GM12864 (cell line): Measurements from ENCODE around the gene NR6A1.

Experiments used
- DNase-seq: peaks from one replicate; pipeline ENCODE4 v3.0.0-alpha.2; 2011; ENCODE audit warnings: low read depth
- H3K4me3 ChIP-seq: 2 replicates; pipeline ENCODE4 v1.5.1; 2011; ENCODE audit warnings: mild to moderate bottlenecking, low read depth, low read length, control low read depth
- TF ChIP-seq, protein P1 (sequence below): IDR thresholded peaks from 2 replicates; pipeline ENCODE4 v1.5.1; 2011; ENCODE audit warnings: low read depth, mild to moderate bottlenecking, moderate library complexity, low read length, control low read depth, inconsistent platforms; ENCODE audit errors: missing control alignments

NR6A1 gene

DNA sequence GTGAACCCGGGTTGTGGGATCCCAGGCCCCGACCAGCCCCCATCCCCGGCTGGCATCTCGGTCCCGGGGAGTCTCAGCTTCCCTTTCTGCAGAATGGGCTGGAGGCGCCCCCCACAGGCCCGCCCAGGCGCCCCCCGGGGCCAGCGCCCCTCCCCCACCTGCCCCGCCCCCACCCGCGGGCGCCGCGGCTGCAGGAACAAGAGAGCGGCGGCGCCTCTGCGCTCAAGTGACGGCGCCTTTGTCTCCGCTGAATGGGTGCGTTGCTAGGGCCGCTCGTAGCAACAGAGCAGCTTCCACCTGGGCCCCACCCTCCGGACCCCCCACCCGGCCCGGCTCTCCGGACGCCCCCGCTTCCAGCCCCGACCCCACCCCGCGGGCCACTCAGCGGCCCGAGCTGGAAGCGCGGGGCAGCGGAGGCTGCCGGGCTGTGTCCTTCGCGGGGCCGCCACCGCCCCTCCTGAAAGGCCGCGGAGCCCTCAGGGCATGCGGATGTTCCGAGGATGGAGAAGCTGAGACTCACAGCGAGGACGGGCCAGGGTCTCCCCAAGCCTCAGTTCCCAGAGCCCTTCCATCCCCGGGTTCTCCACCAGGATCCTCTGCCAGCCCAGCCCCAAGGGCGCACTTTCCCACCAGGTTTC is 293.3 kb downstream of the NR6A1 start:
- DNase-seq, result no peak
- TF ChIP-seq, protein P1, sequence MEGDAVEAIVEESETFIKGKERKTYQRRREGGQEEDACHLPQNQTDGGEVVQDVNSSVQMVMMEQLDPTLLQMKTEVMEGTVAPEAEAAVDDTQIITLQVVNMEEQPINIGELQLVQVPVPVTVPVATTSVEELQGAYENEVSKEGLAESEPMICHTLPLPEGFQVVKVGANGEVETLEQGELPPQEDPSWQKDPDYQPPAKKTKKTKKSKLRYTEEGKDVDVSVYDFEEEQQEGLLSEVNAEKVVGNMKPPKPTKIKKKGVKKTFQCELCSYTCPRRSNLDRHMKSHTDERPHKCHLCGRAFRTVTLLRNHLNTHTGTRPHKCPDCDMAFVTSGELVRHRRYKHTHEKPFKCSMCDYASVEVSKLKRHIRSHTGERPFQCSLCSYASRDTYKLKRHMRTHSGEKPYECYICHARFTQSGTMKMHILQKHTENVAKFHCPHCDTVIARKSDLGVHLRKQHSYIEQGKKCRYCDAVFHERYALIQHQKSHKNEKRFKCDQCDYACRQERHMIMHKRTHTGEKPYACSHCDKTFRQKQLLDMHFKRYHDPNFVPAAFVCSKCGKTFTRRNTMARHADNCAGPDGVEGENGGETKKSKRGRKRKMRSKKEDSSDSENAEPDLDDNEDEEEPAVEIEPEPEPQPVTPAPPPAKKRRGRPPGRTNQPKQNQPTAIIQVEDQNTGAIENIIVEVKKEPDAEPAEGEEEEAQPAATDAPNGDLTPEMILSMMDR, result no peak
- no peak overlapping the region for H3K4me3 ChIP-seq

DNA sequence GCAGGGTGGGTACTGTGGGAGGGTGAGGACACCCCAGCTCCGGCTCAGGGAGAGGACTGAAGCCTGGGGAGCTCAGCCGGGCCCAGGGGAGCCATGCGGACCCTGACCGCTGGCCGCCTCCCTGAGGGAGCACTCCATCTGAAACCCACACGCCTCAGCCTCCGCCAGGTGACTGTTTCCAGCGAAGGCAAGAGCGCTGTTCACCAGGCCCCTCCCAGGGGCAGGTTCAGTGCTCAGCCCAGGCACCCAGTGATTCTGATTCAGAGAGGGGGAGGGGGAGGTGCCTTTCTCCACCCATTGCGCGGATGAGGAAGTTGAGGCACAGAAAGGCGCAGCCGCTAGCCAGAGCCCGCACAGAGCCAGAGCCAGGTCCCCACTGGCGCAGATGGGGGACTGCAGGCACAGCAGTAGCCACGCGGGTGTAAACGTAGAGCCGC is 293.9 kb downstream of the NR6A1 start:
- H3K4me3 ChIP-seq, result no peak overlapping the region
- TF ChIP-seq, protein P1, result no peak
- DNase-seq, result no peak

DNA sequence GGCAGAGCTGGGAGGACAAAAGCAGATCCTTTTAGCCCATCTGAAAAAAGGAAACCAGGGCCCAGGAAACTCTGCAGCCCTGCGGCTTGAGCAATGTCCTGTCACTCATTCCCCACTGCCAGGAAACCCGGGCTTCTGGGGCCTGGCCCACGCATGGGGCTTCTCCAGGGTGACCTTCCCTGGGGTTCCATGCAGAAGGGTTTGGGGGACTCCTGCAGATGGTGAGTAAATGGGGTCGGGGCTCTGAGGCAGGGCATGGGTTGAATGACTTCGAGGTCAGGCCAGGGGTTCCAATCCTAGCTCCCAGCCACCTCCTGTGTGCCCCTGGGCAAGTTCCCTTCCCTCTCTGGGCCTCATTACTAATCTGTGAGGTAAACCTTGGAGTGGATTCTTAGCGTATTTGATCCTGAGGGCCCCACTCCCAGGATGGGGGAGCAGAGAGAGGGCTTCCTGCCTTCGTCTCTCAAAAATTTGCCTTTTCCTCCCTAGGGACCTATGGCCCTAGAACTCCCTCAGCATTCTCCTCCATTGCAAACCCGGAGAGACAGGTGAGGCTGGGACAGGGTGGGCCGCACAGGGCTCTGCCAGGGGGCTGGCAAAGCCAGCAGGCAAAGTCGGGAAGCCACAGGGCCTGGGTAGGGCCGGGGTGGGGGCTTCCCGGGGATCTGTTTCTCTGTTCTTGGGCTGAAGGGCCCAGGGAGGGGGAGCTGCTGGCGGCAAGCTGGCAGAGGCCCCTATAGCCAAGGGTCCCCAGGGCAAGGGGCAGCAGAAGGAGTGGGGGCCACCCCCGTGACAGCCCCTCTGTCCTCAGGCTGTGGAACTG is 295.0 kb downstream of the NR6A1 start:
- TF ChIP-seq, protein P1, result no peak

DNA sequence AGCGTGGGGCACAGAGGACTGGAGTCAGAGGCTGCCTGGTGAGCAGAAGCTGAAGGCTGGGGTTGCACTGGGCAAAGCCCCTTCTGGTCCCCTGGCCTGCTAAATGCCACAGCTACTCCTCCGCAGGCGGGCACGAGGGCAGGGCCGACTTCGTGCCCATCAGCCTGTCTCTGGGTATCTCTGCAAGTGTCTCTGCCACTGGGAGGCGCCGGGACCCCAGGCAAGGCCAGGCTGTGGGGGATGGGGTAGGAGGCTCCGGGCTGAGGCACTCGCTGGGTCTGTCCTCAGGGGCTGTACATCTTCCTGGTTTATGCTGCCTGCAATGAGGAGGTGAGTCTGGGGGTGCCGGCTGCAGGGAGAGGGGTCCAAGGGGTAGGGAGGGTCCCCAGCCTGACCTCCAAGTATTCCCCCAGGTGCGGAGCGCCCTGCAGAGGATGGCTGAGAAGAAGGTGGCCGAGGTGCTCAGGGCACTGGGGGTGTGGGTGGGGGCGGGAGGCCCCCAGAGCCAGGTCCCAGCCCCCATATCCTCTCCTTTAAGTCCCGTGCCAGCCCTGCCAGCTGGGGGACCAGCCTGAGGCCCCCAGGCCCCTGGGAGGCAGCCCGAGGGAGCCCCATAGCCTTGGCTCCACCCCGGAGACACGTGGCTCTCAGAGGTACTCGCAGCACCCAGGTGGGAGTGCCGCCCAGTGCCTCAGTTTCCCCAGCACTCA is 295.8 kb downstream of the NR6A1 start:
- TF ChIP-seq, protein P1, result no peak
- no peak overlapping the region for H3K4me3 ChIP-seq
- no peak for DNase-seq

More for the DNA sequence above, 295.0 kb downstream of the NR6A1 start:
- H3K4me3 ChIP-seq, result no peak overlapping the region
- DNase-seq, result no peak

DNA sequence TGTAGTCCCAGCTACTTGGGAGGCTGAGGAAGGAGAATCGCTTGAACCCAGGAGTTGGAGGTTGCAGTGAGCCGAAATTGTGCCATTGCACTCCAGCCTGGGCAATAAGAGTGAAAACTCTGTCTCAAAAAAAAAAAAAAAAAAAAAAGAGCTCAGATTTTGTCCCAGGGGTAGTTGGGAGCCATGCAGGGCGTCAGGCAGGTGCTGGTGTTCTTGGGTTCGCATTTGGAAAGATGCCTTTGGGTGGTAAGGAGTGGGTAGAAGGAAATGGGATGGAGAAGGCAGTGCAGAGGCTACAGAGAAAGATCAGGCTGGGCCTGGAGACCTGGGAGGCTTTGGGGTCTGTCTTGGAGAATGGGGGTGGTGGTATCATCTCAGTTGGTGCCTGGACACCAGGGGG is 297.0 kb downstream of the NR6A1 start:
- no peak overlapping the region for H3K4me3 ChIP-seq
- TF ChIP-seq, protein P1, result no peak

DNA sequence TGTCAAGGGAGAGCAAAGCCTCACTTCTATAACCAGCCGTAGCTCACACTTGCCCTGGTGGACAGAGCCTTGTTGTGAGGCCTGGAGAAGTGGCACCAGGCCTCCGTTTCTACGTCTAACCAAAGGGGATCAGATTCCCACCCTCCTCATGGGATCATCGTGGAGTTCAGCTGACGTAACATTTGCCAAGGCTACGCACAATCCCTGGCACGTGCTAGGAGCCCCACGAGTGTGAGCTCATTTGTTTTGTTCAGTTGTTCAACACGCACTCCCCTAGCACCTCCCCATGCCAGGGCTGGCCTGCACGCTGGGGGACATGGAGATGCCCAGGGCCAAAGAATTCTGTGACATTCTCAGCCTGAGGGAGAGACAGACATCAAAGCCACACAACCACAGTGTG is 297.8 kb downstream of the NR6A1 start:
- DNase-seq, result no peak
- H3K4me3 ChIP-seq, result no peak overlapping the region
- TF ChIP-seq, protein P1, result no peak

More for the DNA sequence above, 297.0 kb downstream of the NR6A1 start:
- DNase-seq, result no peak
